Caco-2 (cell line): Measurements from ENCODE around the gene HOXB6. TPM values are rescaled to one million over a fixed set of nuclear protein-coding genes. Genes with fewer than 3 reads are reported as not detected.

Experiments used
- BruUV-seq: library from RNA; stranded (reverse); fragments of 400-500 nt; replicated peaks from 2 replicates; lab custom pipeline; 2021; lab: Mats Ljungman, UMichigan
- CTCF ChIA-PET: fragments of 300-600 bp; sonication (Branson Sonifier 250); formaldehyde crosslinking; loops from one replicate; lab custom pipeline; 2022; ENCODE audit warnings: antibody characterized with exemption; lab: Charles Lee
- POLR2A ChIA-PET: fragments of 300-600 bp; sonication (Branson Sonifier 250); formaldehyde crosslinking; loops from one replicate; lab custom pipeline; 2022; ENCODE audit warnings: antibody characterized with exemption; lab: Charles Lee
- DNase-seq, 2 experiments: peaks; one replicate each; pipeline versions ENCODE4 v3.0.0 to v3.0.0-alpha.2; 2020 to 2022
- H3K27me3 ChIP-seq: replicated peaks from 2 replicates; pipeline ENCODE4 v1.6.0; 2011; ENCODE audit warnings: low read length; ENCODE audit not compliant: control insufficient read depth, insufficient read depth
- H3K36me3 ChIP-seq: 2 replicates; pipeline ENCODE4 v1.5.1; 2011; ENCODE audit warnings: low read length; ENCODE audit not compliant: control insufficient read depth, insufficient read depth
- H3K4me1 ChIP-seq: fragments of 250-450 bp; sonication (Bioruptor Pico); 2 replicates; pipeline ENCODE4 v1.5.1; 2020; ENCODE audit warnings: mild to moderate bottlenecking
- H3K4me3 ChIP-seq: 2 replicates; pipeline ENCODE4 v1.5.1; 2011; ENCODE audit warnings: low read depth, mild to moderate bottlenecking, control low read depth, low read length
- H3K9me3 ChIP-seq: fragments of 250-450 bp; sonication (Bioruptor Pico); 2 replicates; pipeline ENCODE4 v1.5.1; 2020; ENCODE audit warnings: mild to moderate bottlenecking, moderate library complexity
- H3K27ac Mint-ChIP-seq: one replicate; pipeline ENCODE4 v1.8.0; 2022; ENCODE audit warnings: mixed read lengths; ENCODE audit not compliant: unreplicated experiment
- H3K27me3 Mint-ChIP-seq: one replicate; pipeline ENCODE4 v1.8.0; 2022; ENCODE audit warnings: mixed read lengths; ENCODE audit not compliant: insufficient read depth, unreplicated experiment
- H3K36me3 Mint-ChIP-seq: one replicate; pipeline ENCODE4 v1.8.0; 2022; ENCODE audit warnings: mild to moderate bottlenecking, mixed read lengths; ENCODE audit not compliant: insufficient read depth, unreplicated experiment
- H3K4me1 Mint-ChIP-seq: one replicate; pipeline ENCODE4 v1.8.0; 2022; ENCODE audit warnings: low read depth, mixed read lengths; ENCODE audit not compliant: unreplicated experiment
- H3K4me3 Mint-ChIP-seq: one replicate; pipeline ENCODE4 v1.8.0; 2022; ENCODE audit warnings: mild to moderate bottlenecking, moderate library complexity, mixed read lengths; ENCODE audit not compliant: unreplicated experiment
- H3K9me3 Mint-ChIP-seq: one replicate; pipeline ENCODE4 v1.8.0; 2022; ENCODE audit warnings: mixed read lengths; ENCODE audit not compliant: unreplicated experiment
- intact Hi-C: fragments of 100-400 bp; cut with micrococcal nuclease; formaldehyde crosslinking; loops from one replicate; pipeline ENCODE4 v1.10.0; 2022; ENCODE audit not compliant: unreplicated experiment
- total RNA-seq: library from RNA; stranded (reverse); gene quantifications from 2 replicates; pipeline ENCODE4 v1.2.3, GENCODE V29; 2022
- TF ChIP-seq, protein P1 (sequence below), 2 experiments: fragments of 200-600 bp in 1 of 2; IDR thresholded peaks; 1 replicate in 1 of 2; 2 replicates in 1 of 2; pipeline versions ENCODE4 v1.5.1 to v1.8.0; 2011 to 2022; ENCODE audit warnings: antibody characterized with exemption in 1 of 2, control low read depth in 1 of 2, inconsistent platforms in 1 of 2, low read depth in 1 of 2, low read length in 1 of 2, mild to moderate bottlenecking in 1 of 2, moderate library complexity in 1 of 2; ENCODE audit not compliant: insufficient read depth in 1 of 2, severe bottlenecking in 1 of 2, unreplicated experiment in 1 of 2

HOXB6 gene
- total RNA-seq, 1 experiment from 2014 or later = 1.9 TPM

DNA sequence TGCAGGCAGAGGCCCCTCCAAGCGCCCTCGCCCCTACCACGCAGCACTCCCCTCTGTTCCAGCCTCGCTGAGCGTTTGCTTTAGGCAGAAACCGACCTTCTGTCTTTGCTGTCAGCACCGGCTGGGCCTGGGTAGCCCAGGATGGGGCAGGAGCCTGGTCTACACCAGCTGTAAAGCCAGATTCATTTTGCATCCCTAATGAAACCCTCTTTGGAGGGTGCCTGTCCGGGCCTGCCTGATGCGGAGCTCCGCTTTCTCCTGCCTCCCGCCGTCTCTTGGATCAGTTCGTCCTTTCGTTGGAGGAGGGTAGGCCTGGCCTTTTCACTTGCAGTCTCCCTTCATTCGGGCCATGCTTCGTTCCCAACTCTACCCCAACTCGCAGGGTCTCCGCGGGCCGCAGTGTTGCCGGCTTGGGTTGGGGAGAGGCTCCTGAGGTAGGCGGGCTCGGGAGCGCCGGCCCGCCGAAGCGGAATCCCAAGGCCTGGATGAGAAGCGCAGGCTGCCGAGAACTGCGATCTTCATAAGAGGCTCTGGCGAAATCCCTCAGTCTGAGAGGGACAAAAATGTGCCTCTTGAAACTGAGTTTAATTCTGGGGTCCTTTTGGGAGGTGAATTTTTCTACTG is 15.2 kb upstream of the HOXB6 start:
- peaks cover 28% of the 10 kb centered on the region for H3K4me1 Mint-ChIP-seq
- H3K4me3 Mint-ChIP-seq = peak overlapping the region; percentile 63
- Histone ChIP-seq H3K4me1 (peaks cover 9% of the 10 kb centered on the region), H3K4me3 (no peak overlapping the region), H3K9me3 (no peaks in the 10 kb centered on the region), H3K27me3 (peaks cover 33% of the 10 kb centered on the region), H3K36me3 (no peaks in the 10 kb centered on the region)
- ChIA-PET CTCF (interaction anchor here (0.6 to 1.9 kb wide), 3 partner anchors 13 to 690 kb away, joined by 3 to 5 read pairs (median 4); no protein-coding TSS in a partner anchor), POLR2A (no interaction called here)
- H3K9me3 Mint-ChIP-seq = no peaks in the 10 kb centered on the region
- H3K27me3 Mint-ChIP-seq = peaks cover 69% of the 10 kb centered on the region
- intact Hi-C loops = loop anchor here (2.0 kb wide), 3 partner anchors 127 to 595 kb away; no protein-coding TSS in a partner anchor
- BruUV-seq = no TSS peak
- no peak overlapping the region for H3K27ac Mint-ChIP-seq
- TF ChIP-seq, protein P1, sequence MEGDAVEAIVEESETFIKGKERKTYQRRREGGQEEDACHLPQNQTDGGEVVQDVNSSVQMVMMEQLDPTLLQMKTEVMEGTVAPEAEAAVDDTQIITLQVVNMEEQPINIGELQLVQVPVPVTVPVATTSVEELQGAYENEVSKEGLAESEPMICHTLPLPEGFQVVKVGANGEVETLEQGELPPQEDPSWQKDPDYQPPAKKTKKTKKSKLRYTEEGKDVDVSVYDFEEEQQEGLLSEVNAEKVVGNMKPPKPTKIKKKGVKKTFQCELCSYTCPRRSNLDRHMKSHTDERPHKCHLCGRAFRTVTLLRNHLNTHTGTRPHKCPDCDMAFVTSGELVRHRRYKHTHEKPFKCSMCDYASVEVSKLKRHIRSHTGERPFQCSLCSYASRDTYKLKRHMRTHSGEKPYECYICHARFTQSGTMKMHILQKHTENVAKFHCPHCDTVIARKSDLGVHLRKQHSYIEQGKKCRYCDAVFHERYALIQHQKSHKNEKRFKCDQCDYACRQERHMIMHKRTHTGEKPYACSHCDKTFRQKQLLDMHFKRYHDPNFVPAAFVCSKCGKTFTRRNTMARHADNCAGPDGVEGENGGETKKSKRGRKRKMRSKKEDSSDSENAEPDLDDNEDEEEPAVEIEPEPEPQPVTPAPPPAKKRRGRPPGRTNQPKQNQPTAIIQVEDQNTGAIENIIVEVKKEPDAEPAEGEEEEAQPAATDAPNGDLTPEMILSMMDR (IDR thresholded peaks at IDR 0.05; ENCODE audit: insufficient read depth in 1 of 2, low read depth in 1 of 2, low read length in 1 of 2, severe bottlenecking in 1 of 2, unreplicated experiment in 1 of 2) = no peak
- peaks cover 7% of the 10 kb centered on the region for H3K36me3 Mint-ChIP-seq
- no peak for DNase-seq

- Histone ChIP-seq H3K4me1 (peaks cover 4% of the 10 kb centered on the region), H3K9me3 (no peaks in the 10 kb centered on the region), H3K36me3 (no peaks in the 10 kb centered on the region), H3K4me3 (peak overlapping the region; percentile 33), H3K27me3 (peaks cover 27% of the 10 kb centered on the region)
- Mint-ChIP-seq H3K27ac (peak overlapping the region; percentile 59), H3K4me1 (peaks cover 33% of the 10 kb centered on the region), H3K9me3 (no peaks in the 10 kb centered on the region), H3K36me3 (peaks cover 7% of the 10 kb centered on the region), H3K4me3 (peak overlapping the region; percentile 63), H3K27me3 (peaks cover 69% of the 10 kb centered on the region)
- TF ChIP-seq, protein P1 (IDR thresholded peaks at IDR 0.05; ENCODE audit: insufficient read depth in 1 of 2, low read depth in 1 of 2, low read length in 1 of 2, severe bottlenecking in 1 of 2, unreplicated experiment in 1 of 2) = peak; percentile 100
- POLR2A ChIA-PET = interaction anchor here (0.6 to 0.9 kb wide), 2 partner anchors 123 to 205 kb away, joined by 4 to 5 read pairs; no protein-coding TSS in a partner anchor
- BruUV-seq = no TSS peak
- intact Hi-C loops = loop anchor here (1.0 to 2.0 kb wide), 7 partner anchors 126 to 594 kb away; no protein-coding TSS in a partner anchor
- DNase-seq = peak; percentile 93 to 98
- CTCF ChIA-PET = interaction anchor here (0.6 to 2.3 kb wide), 23 partner anchors 12 to 1084 kb away, joined by 3 to 11 read pairs (median 4); no protein-coding TSS in a partner anchor
Observed at GRCh38 chr17:48618256-48618896, 13.6 kb upstream of the HOXB6 start.
